Stimulated activated naive B cell treated with anti-CD40 and anti-IgM and Interleukin-4, amounts not matched to agents 10 μg/mL and 1 μg/mL and 100 μg/mL, for 72 hours (primary cell): Measurements from ENCODE around the gene TNFRSF8.
A peak's percentile ranks its signal among the peaks of the same experiment; 100 is the strongest.

Source experiments
- ATAC-seq, 2 donors: fragments of 150-1000 bp; cut with Tn5 transposase; replicated peaks; 2 replicates each; pipeline ENCODE4 v1.10.0; 2021; ENCODE audit warnings: moderate library complexity in 1 of 2
- DNase-seq: peaks from one replicate; pipeline ENCODE4 v3.0.0; 2021
- H3K27ac Mint-ChIP-seq: one replicate; pipeline ENCODE4 v1.8.0; 2022; ENCODE audit warnings: mild to moderate bottlenecking, mixed read lengths
- H3K27me3 Mint-ChIP-seq, 2 donors: one replicate each; pipeline ENCODE4 v1.8.0; 2022; ENCODE audit warnings: mixed read lengths in 2 of 2
- H3K36me3 Mint-ChIP-seq, 2 donors: one replicate each; pipeline ENCODE4 v1.8.0; 2022; ENCODE audit warnings: mixed read lengths in 2 of 2, mild to moderate bottlenecking in 1 of 2
- H3K4me1 Mint-ChIP-seq, 2 donors: one replicate each; pipeline ENCODE4 v1.8.0; 2022; ENCODE audit warnings: mixed read lengths in 2 of 2, mild to moderate bottlenecking in 1 of 2
- H3K4me3 Mint-ChIP-seq, 2 donors: one replicate each; pipeline ENCODE4 v1.8.0; 2022; ENCODE audit warnings: mild to moderate bottlenecking in 2 of 2, mixed read lengths in 2 of 2, moderate library complexity in 1 of 2
- H3K9me3 Mint-ChIP-seq, 2 donors: one replicate each; pipeline ENCODE4 v1.8.0; 2022; ENCODE audit warnings: mixed read lengths in 2 of 2, mild to moderate bottlenecking in 1 of 2

TNFRSF8 gene

DNA sequence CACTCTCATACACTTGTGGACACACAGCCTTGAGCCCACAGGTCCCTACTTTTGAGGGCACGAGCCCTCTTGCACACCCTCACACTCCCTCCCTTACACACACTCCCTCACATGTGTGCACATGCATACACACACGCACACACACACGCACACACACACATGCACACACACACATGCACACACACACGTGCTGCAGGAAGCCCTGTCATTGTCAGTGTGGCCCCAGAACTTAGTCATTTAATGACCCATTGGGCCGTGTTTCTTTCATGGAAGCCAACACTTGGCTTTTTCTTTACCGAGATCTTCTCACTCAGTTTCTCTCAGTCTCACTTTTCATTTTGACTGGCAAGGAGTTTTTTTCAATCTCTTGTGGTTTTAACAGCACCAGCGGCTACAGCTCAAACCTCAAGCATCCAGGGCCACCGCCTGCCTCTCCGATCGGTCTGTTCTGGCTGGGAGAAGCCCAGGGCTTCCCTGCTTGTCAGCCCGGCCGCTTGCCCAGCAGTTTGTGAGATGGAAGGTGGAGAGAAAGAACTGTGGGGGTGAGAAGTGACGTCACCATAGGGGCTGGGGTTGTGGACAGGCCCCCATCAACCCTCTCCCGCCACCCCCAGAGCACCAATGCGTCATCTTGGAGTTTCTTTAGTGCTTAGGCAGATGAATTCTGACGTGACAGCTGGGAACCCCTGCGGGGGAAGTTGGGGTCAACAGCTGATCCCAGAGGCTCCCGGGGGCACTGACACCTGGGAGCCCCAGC lies 15.8 kb upstream of the TNFRSF8 start:
- no peak overlapping the region for H3K4me3 Mint-ChIP-seq
- no peaks in the 10 kb centered on the region for H3K27me3 Mint-ChIP-seq
- peaks cover 11 to 21% of the 10 kb centered on the region in 2 donors for H3K4me1 Mint-ChIP-seq
- no peaks in the 10 kb centered on the region for H3K36me3 Mint-ChIP-seq
- no peak overlapping the region for H3K27ac Mint-ChIP-seq
- no peaks in the 10 kb centered on the region for H3K9me3 Mint-ChIP-seq
- DNase-seq (peak; percentile 67), ATAC-seq (peak; percentile 69 to 70)

DNA sequence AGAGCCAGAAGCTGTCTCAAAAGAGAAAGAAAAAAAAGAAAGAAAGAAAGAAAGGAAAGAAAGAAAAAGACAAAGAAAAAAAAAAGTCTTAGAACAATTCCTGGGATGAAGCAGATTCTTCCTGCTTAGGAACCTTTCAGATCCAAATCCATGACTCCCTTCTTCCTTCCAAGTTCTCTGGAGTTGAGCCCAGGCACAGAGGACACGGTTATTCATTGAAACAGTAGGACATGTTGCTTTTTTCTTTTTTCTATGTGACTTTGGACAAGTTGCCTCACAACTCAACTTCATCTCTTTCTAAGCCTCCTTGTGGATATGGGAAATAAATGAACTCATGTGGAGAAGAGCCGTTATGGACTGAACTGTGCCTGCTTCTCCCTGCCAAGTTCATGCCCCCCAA lies 14.7 kb upstream of the TNFRSF8 start:
- Mint-ChIP-seq H3K4me3 (no peak overlapping the region), H3K36me3 (no peaks in the 10 kb centered on the region), H3K27me3 (peaks cover 0 to 7% of the 10 kb centered on the region in 2 donors), H3K4me1 (peaks cover 20 to 31% of the 10 kb centered on the region in 2 donors), H3K9me3 (no peaks in the 10 kb centered on the region), H3K27ac (no peak overlapping the region)
- DNase-seq (no peak), ATAC-seq (no peak)

DNA sequence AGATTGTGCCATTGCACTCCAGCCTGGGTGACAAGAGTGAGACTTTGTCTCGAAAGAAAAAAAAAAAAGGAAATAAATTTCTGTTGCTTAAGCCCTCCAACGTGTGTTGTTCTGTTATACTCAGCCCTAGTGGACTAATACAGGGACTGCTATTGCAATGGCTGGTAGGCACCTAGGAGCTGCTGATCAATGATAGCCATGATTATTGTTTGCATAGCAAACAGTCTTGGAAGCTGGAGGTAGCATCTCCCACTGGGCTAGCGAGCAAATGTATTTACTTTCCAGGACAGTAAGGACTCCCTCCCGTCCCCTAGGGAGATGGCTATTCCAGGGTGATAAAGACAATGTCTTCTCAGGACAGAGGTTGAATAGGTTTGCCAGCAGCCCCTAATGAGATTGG lies 13.5 kb upstream of the TNFRSF8 start:
- Mint-ChIP-seq H3K4me3 (no peak overlapping the region), H3K4me1 (peaks cover 33 to 35% of the 10 kb centered on the region in 2 donors), H3K27ac (no peak overlapping the region), H3K27me3 (peaks cover 0 to 7% of the 10 kb centered on the region in 2 donors), H3K36me3 (no peaks in the 10 kb centered on the region), H3K9me3 (no peaks in the 10 kb centered on the region)
- no peak for ATAC-seq
- no peak for DNase-seq

DNA sequence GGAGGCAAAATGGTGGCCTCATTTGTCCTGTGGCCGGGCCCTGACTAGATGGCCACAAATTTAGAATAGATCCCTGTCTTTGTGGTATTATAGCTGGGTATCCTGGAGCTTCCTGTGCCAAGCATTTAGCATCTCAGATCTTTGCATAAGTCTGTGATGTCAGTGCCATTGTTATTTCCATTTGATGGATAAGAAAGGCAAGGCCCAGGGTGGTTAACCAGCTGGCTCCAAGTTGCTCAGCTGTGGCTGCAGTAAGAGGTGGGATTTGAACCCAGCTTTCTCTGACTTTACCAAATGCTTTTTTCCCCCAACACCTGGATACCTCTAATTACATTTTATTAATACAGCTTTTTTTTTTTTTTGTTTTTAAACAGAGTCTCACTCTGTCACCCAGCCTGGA lies 11.7 kb upstream of the TNFRSF8 start:
- peak overlapping the region; percentile 92 for H3K27ac Mint-ChIP-seq
- H3K4me1 Mint-ChIP-seq = peaks cover 35 to 42% of the 10 kb centered on the region in 2 donors
- H3K27me3 Mint-ChIP-seq = peaks cover 0 to 7% of the 10 kb centered on the region in 2 donors
- DNase-seq = no peak
- H3K9me3 Mint-ChIP-seq = no peaks in the 10 kb centered on the region
- no peak for ATAC-seq
- H3K4me3 Mint-ChIP-seq = no peak overlapping the region
- no peaks in the 10 kb centered on the region for H3K36me3 Mint-ChIP-seq

DNA sequence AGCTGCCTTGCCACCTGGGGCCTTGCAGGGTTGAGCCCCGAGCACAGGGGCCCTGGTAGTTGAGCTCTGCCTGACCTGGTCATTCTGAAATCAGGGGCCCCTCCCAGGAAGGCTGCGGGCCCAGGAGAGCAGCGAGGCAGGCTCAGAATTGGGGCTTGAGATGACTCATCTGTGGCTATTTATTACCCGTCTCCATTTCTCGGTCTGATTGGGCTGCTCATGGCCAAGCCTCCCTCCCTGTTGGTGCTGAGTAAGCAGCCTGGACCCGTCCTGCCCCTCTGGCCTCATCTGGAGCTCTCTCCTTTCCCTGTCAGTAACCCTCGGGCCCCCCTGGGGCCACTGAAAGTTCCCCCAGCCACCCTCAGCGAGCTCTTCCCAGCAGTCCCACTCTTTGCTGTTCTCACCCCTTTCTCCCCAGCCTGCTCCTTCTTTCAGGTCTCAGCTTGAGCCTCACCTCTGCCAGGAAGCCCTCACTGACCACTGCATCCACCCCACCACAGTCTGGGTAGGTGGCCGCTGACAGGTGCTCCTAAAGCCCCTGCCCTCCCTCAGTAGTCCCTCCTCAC lies 11.0 kb upstream of the TNFRSF8 start:
- peaks cover 0 to 7% of the 10 kb centered on the region in 2 donors for H3K27me3 Mint-ChIP-seq
- H3K4me1 Mint-ChIP-seq = peaks cover 43 to 48% of the 10 kb centered on the region in 2 donors
- H3K9me3 Mint-ChIP-seq = no peaks in the 10 kb centered on the region
- peak overlapping the region; percentile 58 to 64 for H3K4me3 Mint-ChIP-seq
- peak overlapping the region; percentile 92 for H3K27ac Mint-ChIP-seq
- no peaks in the 10 kb centered on the region for H3K36me3 Mint-ChIP-seq
- peak; percentile 84 for DNase-seq
- ATAC-seq = peak; percentile 83 to 89

DNA sequence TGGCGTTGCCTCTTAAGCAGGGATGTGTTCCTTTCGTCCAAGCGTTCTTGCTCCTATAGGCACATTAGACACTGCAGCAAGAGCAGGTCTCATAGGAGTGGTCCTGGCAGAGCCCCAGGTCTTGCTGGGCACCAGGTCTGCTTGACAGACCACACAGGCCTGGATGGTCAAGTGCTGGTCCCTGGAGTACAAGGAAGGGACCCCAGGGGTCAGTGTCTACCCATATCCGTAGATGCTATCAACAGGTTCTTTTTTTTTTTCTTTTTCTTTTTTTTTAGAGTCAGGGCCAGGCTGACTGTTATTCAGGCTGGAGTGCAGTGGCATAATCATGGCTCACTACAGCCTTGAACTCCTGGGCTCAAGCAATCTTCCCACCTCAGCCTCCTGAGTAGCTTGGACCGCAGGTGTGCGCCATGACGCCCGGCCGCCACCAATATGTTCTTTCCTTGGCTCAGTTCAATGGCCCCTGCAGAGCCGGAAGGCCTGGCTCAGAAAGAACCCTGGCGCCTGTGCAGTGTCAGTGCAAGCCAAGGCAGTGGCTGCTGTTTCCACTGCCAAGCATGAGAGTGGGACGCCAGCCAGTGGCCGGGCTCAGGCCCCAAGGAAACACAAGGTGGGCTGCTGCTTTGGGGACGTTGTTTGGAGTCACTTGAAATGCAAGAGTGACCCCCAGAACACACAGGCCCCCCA lies 10.0 kb upstream of the TNFRSF8 start:
- DNase-seq = no peak
- Mint-ChIP-seq H3K4me1 (peaks cover 51 to 59% of the 10 kb centered on the region in 2 donors), H3K27ac (peak overlapping the region; percentile 92), H3K4me3 (peak overlapping the region; percentile 31 to 39), H3K36me3 (no peaks in the 10 kb centered on the region), H3K27me3 (peaks cover 0 to 7% of the 10 kb centered on the region in 2 donors), H3K9me3 (no peaks in the 10 kb centered on the region)
- no peak for ATAC-seq

DNA sequence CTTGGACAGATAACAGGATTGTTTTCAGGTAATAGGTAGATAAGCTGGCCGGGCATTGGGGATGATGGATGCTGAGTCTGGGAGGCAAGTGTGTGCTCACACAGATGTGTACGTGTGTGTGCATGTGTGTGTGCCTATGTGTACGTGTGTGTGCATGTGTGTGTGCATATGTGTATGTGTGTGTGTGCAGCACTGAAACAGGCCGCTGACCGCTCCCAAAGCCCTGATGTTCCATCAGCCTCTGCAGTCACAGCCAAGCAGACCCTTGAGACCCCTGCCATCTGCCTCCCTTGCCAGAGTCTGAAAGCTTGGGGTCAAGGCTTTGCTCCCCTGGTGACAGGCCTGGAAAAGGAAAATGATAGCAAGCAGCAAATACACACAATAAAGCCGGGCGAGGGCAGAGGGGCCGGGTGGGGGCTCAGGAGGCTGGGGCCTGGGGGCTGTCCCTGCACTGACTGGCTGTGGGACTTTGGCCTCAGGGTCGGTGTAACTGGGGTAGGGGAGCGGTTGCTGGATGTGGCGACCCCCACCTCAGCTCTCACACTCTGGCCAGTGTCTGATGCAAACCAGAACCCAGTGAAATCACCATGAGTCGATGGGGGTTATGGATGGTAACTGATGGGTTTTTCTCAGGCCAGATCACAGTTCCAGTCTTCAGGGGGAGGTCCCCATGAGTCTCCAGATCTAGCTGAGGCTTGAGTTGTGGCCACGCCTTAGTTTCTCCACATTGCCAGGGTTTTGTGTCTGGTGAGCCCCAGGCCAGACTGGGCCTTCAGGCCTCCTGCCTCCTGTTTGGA lies 9.2 kb upstream of the TNFRSF8 start:
- H3K27me3 Mint-ChIP-seq = peaks cover 0 to 7% of the 10 kb centered on the region in 2 donors
- H3K4me1 Mint-ChIP-seq = peaks cover 55 to 67% of the 10 kb centered on the region in 2 donors
- H3K36me3 Mint-ChIP-seq = no peaks in the 10 kb centered on the region
- ATAC-seq (peak in 1 of 2 donors; percentile 26), DNase-seq (no peak)
- H3K9me3 Mint-ChIP-seq = no peaks in the 10 kb centered on the region
- H3K4me3 Mint-ChIP-seq = no peak overlapping the region
- H3K27ac Mint-ChIP-seq = peak overlapping the region; percentile 70

DNA sequence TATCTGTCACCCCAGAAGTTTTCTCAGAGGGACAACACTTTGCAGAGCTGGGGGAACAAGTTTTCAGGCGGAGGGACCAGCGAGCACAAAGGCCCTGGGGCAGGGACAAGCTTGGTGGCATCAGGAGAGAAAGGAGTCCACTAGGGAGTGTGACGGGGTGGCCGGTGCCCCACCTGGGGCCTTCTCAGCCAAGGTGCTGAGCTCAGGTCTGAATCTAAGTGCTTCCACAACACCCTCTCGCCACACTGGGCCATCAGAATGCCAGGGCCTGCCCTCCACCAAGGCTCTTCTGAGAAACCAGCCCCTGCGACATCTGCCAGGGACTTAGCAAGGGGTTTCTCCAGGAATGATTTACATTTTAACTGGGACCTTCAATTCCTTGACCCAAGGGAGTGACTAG lies 7.8 kb upstream of the TNFRSF8 start:
- ATAC-seq = no peak
- Mint-ChIP-seq H3K4me3 (no peak overlapping the region), H3K27me3 (peaks cover 4 to 13% of the 10 kb centered on the region in 2 donors), H3K9me3 (no peaks in the 10 kb centered on the region), H3K4me1 (peaks cover 60 to 80% of the 10 kb centered on the region in 2 donors), H3K36me3 (no peaks in the 10 kb centered on the region), H3K27ac (peak overlapping the region; percentile 71)
- no peak for DNase-seq

DNA sequence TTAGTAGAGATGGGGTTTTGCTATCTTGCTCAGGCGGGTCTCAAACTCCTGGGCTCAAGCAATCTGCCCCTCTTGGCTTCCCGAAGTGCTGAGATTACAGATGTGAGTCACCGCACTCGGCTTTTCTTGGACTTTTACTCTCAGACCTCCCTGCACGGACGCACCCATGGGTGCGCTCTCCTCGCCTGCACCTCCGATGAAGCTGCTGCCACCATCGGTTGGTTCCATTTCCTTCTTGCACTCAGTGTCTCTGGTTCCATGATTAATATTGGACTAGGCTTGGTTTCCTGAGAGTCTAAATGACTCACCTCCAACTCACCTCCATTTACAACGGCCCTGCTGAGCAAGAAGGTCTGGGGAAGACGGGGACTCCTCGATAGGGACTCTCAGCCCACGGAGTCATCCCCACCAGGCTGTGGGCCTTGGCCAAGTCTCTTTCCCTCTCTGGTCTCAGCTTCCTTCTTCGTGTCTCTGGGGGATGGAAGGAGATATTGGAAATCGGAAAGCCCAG lies 6.7 kb upstream of the TNFRSF8 start:
- peak overlapping the region; percentile 43 for H3K27ac Mint-ChIP-seq
- peaks cover 60 to 79% of the 10 kb centered on the region in 2 donors for H3K4me1 Mint-ChIP-seq
- H3K9me3 Mint-ChIP-seq = no peaks in the 10 kb centered on the region
- no peak for ATAC-seq
- no peaks in the 10 kb centered on the region for H3K36me3 Mint-ChIP-seq
- no peak overlapping the region for H3K4me3 Mint-ChIP-seq
- peaks cover 4 to 15% of the 10 kb centered on the region in 2 donors for H3K27me3 Mint-ChIP-seq
- no peak for DNase-seq

DNA sequence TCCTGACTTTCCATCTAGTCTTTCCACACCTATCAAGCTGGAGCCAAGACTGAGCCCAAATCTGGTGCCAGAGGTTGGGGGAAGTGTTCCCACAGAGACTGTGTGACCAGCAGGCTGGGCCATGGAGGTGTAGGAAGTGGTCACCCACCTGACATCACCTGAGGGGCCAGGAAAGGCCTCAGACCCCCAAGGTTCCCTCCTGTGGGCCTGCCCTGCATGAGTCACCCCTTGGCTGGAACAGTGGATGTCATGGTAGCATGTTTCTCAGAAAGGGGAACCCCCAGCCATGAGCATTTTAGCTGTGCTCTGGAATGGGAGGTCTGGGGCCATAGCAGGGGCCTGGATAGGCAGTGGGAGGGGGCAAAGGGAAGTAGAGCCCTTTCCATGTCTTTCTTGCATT lies 5.7 kb upstream of the TNFRSF8 start:
- peak overlapping the region; percentile 76 for H3K27ac Mint-ChIP-seq
- H3K4me1 Mint-ChIP-seq = peaks cover 52 to 69% of the 10 kb centered on the region in 2 donors
- ATAC-seq (peak; percentile 74 to 80), DNase-seq (no peak)
- H3K36me3 Mint-ChIP-seq = no peaks in the 10 kb centered on the region
- H3K9me3 Mint-ChIP-seq = no peaks in the 10 kb centered on the region
- H3K4me3 Mint-ChIP-seq = no peak overlapping the region
- peaks cover 11 to 24% of the 10 kb centered on the region in 2 donors for H3K27me3 Mint-ChIP-seq

DNA sequence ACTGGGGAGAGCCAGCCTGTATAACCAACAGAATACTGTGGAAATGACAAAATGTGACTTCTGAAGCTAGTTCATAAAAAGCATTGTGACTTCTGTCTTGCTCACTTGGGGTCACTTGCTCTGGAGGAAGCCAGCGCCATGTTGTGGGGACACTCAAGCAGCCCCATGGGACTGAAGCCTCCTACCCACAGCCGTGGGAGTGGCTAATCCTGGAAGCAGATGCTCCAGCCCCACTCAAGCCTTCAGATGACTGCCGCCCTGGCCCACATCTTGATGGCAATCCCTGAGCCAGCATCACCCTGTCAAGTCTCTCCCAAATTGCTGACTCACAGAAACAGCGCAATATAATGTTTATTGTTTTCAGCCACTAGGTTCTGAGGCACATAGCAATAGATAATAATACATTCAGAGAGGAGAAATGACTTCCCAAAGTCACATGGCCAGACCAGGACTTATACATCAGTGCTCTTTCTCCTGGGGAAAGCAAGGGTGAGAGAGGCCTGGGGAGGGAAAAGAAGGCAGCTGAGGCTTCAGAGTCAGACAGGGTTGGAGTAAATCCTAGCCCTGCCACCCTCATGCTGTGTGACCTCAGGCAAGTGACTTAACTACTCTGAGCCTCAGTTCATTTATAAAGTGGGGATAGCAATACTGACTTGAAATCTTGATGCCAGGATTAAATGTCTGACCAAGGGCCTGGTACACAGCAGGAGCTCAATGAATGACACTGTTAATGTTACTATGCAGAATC lies 5.0 kb upstream of the TNFRSF8 start:
- Mint-ChIP-seq H3K27me3 (peaks cover 17 to 25% of the 10 kb centered on the region in 2 donors), H3K4me1 (peaks cover 49 to 67% of the 10 kb centered on the region in 2 donors), H3K27ac (peak overlapping the region; percentile 9), H3K36me3 (no peaks in the 10 kb centered on the region), H3K4me3 (no peak overlapping the region), H3K9me3 (peaks cover 0 to 2% of the 10 kb centered on the region in 2 donors)
- ATAC-seq (no peak), DNase-seq (no peak)

DNA sequence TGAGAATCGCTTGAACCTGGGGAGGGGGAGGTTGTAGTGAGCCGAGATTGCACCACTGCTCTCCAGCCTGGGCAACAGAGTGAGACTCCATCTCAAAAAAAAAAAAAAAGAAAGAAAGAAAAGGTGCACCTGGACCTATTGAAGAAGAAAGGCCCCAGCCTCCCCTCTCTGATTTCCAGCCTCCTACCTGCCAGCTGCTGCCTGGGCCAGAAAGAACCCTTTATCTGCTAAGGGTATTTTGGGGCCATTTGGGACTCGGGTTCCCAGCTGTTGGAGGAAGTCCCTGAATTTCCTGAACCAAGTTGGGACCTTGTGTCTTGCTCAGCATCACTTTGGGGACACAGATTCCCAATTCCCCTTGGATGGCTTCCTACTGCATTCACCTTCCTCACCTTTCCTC lies 3.9 kb upstream of the TNFRSF8 start:
- peak overlapping the region in 1 of 2 donors; percentile 10 for H3K4me3 Mint-ChIP-seq
- H3K27me3 Mint-ChIP-seq = peaks cover 26 to 34% of the 10 kb centered on the region in 2 donors
- DNase-seq (no peak), ATAC-seq (no peak)
- H3K27ac Mint-ChIP-seq = no peak overlapping the region
- H3K36me3 Mint-ChIP-seq = no peaks in the 10 kb centered on the region
- peaks cover 49 to 67% of the 10 kb centered on the region in 2 donors for H3K4me1 Mint-ChIP-seq
- peaks cover 0 to 2% of the 10 kb centered on the region in 2 donors for H3K9me3 Mint-ChIP-seq

DNA sequence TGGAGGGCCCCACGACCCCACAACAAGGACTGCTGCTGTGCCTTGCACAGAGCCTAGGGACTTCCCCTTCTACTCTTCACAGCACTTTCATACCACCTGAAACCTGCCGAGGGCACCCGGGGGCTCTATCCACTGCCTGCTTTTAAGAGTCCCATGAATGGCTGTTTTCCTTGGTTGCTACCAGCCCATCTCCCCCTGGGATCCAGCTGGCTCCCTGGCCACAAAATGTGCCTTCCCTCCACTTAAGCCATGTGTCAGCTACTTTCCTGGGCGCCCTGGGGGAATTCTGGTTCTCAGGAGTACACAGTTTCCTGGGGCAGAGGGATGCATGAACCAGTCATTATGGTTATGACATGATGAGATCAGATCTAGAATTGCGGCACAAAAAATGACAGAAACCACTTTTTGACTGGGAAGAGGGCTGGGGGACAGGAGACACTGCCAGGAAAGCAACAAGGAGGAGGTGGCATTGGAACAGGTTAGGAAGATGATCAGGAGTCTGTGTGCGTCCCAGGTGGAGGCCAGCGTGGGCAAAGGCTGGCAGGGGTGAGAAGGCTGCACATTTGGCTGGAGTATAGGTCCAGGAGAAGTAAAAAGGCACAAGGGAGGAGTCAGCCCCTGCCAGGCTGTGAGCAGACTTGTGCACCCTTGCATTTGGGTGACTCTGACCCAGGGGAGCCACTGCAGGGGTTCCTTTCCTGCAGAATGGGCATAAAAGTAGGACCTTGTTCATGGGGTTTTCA lies 3.2 kb upstream of the TNFRSF8 start:
- H3K27ac Mint-ChIP-seq = peak overlapping the region; percentile 4
- ATAC-seq (peak; percentile 76 to 83), DNase-seq (no peak)
- H3K36me3 Mint-ChIP-seq = no peaks in the 10 kb centered on the region
- H3K4me1 Mint-ChIP-seq = peaks cover 48 to 66% of the 10 kb centered on the region in 2 donors
- H3K27me3 Mint-ChIP-seq = peaks cover 32 to 40% of the 10 kb centered on the region in 2 donors
- peak overlapping the region in 1 of 2 donors; percentile 10 for H3K4me3 Mint-ChIP-seq
- peaks cover 0 to 2% of the 10 kb centered on the region in 2 donors for H3K9me3 Mint-ChIP-seq
